ENCODE data around the gene WFIKKN2. TPM values are rescaled to one million over a fixed set of nuclear protein-coding genes. Genes with fewer than 3 reads are reported as not detected.

The WFIKKN2 gene
- total and polyA plus RNA-seq, 2 of the 13 experiments (the other 11 are each of a cell fraction or from before 2014, with no cell fraction given) = not detected

DNA sequence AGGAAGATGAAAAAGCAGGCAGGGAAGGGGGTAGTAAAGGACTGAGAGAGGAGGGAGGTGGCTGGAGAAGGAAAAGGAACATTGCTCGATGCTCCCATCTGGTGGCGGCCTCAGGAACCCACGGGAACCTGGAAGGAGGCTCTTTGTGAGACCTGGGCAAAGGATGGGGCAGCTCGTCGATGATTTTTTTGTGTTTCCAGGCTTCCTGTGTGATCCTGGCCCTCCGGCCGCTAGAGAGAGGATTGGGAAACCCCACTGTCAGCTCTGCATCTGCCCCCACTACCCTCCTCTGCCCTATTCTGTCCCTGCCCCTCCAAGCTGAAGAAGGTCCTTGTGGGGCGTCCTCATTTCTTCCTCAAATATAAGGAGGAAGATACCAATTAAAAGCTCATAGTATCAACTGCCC, 6.6 kb downstream of the WFIKKN2 start:
- Histone ChIP-seq H2AFZ (ENCODE audit: low read length) (no peak overlapping the region), H3K4me1 (ENCODE audit: insufficient read depth, low read length) (peaks cover 77% of the 10 kb centered on the region), H3K36me3 (replicated peaks in 1 of 2; ENCODE audit: control insufficient read depth in 1 of 2, insufficient read depth in 2 of 2, low read length in 2 of 2) (no peaks in the 10 kb centered on the region), H3K27ac (ENCODE audit: extremely low read length, insufficient read depth, low read length) (no peak overlapping the region), H3K9ac (ENCODE audit: insufficient read depth, low read depth, low read length) (no peak overlapping the region), H3K79me2 (ENCODE audit: insufficient read depth, low read length) (no peaks in the 10 kb centered on the region), H3K4me3 (replicated peaks in 1 of 3; ENCODE audit: insufficient read depth in 1 of 3, low read depth in 2 of 3, low read length in 3 of 3) (no peak overlapping the region), H3K9me3 (ENCODE audit: low read length) (no peaks in the 10 kb centered on the region), H4K20me1 (ENCODE audit: insufficient read depth, low read length) (no peaks in the 10 kb centered on the region), H3K27me3 (ENCODE audit: control insufficient read depth in 1 of 2, insufficient read depth in 2 of 2, low read length in 2 of 2) (peaks cover 8 to 77% of the 10 kb centered on the region in 2 experiments; a peak in 4 of 5 replicates), H3K4me2 (ENCODE audit: low read depth, low read length) (no peak overlapping the region)
- intact Hi-C loops (cut with micrococcal nuclease; ENCODE audit: unreplicated experiment) (loop anchor here (1.0 to 5.0 kb wide), 4 partner anchors 25 to 295 kb away; partner anchors contain the start of gene SPATA20), in situ Hi-C loops (cut with HindIII; ENCODE audit: extremely low pct_ligation_motif_present, low pct_unique_long_range_greater_than_20kb) (loop anchor here (5.0 kb wide), 1 partner anchor 55 kb away; no protein-coding TSS in a partner anchor)
- WGBS (ENCODE audit: low lambda C conversion rate) = 15% methylated on average over 8 of the region's 8 CpGs
- peak; percentile 94 for FAIRE-seq
- ATAC-seq = peak; percentile 61
- POLR2A ChIA-PET = interaction anchor here (0.8 to 1.6 kb wide), 3 partner anchors 12 to 103 kb away, joined by 3 to 4 read pairs (median 3); partner anchors contain the start of gene TOB1
- DNase-seq (ENCODE audit: low spot score) = peak; percentile 66
- BruUV-seq (replicated peaks) = no TSS peak
- CTCF ChIA-PET (ENCODE audit: low intra/inter-chr PET ratio, low total read pairs) = interaction anchor here (0.7 to 4.4 kb wide), 8 partner anchors 11 to 295 kb away, joined by 3 to 94 read pairs (median 4); partner anchors contain the start of gene SPATA20
- TF ChIP-seq CC2D1A (CRISPR knock-in tag; IDR thresholded peaks at IDR 0.05) (no peak), ZBTB33 (CRISPR knock-in tag; IDR thresholded peaks at IDR 0.05) (no peak), ZSCAN30 (CRISPR knock-in tag; IDR thresholded peaks at IDR 0.05) (no peak), ZNF260 (CRISPR knock-in tag; IDR thresholded peaks at IDR 0.05; ENCODE audit: borderline replicate concordance, low read depth) (no peak), AHR (CRISPR knock-in tag; IDR thresholded peaks at IDR 0.05) (no peak), KDM1A (CRISPR knock-in tag; IDR thresholded peaks at IDR 0.05) (no peak), SMC3 (IDR thresholded peaks at IDR 0.05; ENCODE audit: low read length) (peak; percentile 96), KAT7 (CRISPR knock-in tag; IDR thresholded peaks at IDR 0.05; ENCODE audit: borderline replicate concordance) (no peak), HOXA7 (CRISPR knock-in tag; IDR thresholded peaks at IDR 0.05) (no peak), SMAD1 (CRISPR knock-in tag; IDR thresholded peaks at IDR 0.05; ENCODE audit: borderline replicate concordance, low read depth) (no peak), HNRNPL (IDR thresholded peaks at IDR 0.05; ENCODE audit: low read depth, low read length) (no peak), ZNF776 (CRISPR knock-in tag; IDR thresholded peaks at IDR 0.05) (0 out of 2 replicates have a peak, but pooled peaks have one; percentile 1), NR2F2 (IDR thresholded peaks at IDR 0.05; ENCODE audit: borderline replicate concordance, low read depth) (no peak), FOXA3 (CRISPR knock-in tag; IDR thresholded peaks at IDR 0.05) (no peak), MED1 (CRISPR knock-in tag; IDR thresholded peaks at IDR 0.05) (no peak)
- TF ChIP-seq, protein P1, sequence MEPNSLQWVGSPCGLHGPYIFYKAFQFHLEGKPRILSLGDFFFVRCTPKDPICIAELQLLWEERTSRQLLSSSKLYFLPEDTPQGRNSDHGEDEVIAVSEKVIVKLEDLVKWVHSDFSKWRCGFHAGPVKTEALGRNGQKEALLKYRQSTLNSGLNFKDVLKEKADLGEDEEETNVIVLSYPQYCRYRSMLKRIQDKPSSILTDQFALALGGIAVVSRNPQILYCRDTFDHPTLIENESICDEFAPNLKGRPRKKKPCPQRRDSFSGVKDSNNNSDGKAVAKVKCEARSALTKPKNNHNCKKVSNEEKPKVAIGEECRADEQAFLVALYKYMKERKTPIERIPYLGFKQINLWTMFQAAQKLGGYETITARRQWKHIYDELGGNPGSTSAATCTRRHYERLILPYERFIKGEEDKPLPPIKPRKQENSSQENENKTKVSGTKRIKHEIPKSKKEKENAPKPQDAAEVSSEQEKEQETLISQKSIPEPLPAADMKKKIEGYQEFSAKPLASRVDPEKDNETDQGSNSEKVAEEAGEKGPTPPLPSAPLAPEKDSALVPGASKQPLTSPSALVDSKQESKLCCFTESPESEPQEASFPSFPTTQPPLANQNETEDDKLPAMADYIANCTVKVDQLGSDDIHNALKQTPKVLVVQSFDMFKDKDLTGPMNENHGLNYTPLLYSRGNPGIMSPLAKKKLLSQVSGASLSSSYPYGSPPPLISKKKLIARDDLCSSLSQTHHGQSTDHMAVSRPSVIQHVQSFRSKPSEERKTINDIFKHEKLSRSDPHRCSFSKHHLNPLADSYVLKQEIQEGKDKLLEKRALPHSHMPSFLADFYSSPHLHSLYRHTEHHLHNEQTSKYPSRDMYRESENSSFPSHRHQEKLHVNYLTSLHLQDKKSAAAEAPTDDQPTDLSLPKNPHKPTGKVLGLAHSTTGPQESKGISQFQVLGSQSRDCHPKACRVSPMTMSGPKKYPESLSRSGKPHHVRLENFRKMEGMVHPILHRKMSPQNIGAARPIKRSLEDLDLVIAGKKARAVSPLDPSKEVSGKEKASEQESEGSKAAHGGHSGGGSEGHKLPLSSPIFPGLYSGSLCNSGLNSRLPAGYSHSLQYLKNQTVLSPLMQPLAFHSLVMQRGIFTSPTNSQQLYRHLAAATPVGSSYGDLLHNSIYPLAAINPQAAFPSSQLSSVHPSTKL (CRISPR knock-in tag; IDR thresholded peaks at IDR 0.05) = peak; percentile 32; the same call in 1 of the 2 replicates
- TF ChIP-seq, protein P2, sequence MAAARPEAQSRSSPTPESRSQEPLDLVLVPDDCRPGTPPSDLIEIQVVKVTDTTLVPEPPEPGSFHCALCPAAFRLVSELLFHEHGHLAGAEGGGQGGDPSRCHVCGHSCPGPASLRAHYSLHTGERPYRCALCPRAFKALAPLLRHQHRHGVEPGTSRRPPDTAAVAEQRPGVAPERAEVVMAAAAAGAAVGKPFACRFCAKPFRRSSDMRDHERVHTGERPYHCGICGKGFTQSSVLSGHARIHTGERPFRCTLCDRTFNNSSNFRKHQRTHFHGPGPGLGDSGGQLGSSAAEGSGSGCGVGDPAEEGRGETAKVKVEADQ (CRISPR knock-in tag; IDR thresholded peaks at IDR 0.05; ENCODE audit: borderline replicate concordance) = no peak
